ENCODE measurements around the gene PPL.
"Not testable (repeated sequence)": the region's sequence is repeated elsewhere in the genome, so short reads cannot be mapped to it uniquely, and the experiment has no call there.

The PPL gene, protein sequence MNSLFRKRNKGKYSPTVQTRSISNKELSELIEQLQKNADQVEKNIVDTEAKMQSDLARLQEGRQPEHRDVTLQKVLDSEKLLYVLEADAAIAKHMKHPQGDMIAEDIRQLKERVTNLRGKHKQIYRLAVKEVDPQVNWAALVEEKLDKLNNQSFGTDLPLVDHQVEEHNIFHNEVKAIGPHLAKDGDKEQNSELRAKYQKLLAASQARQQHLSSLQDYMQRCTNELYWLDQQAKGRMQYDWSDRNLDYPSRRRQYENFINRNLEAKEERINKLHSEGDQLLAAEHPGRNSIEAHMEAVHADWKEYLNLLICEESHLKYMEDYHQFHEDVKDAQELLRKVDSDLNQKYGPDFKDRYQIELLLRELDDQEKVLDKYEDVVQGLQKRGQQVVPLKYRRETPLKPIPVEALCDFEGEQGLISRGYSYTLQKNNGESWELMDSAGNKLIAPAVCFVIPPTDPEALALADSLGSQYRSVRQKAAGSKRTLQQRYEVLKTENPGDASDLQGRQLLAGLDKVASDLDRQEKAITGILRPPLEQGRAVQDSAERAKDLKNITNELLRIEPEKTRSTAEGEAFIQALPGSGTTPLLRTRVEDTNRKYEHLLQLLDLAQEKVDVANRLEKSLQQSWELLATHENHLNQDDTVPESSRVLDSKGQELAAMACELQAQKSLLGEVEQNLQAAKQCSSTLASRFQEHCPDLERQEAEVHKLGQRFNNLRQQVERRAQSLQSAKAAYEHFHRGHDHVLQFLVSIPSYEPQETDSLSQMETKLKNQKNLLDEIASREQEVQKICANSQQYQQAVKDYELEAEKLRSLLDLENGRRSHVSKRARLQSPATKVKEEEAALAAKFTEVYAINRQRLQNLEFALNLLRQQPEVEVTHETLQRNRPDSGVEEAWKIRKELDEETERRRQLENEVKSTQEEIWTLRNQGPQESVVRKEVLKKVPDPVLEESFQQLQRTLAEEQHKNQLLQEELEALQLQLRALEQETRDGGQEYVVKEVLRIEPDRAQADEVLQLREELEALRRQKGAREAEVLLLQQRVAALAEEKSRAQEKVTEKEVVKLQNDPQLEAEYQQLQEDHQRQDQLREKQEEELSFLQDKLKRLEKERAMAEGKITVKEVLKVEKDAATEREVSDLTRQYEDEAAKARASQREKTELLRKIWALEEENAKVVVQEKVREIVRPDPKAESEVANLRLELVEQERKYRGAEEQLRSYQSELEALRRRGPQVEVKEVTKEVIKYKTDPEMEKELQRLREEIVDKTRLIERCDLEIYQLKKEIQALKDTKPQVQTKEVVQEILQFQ (N-terminal part only)

DNA sequence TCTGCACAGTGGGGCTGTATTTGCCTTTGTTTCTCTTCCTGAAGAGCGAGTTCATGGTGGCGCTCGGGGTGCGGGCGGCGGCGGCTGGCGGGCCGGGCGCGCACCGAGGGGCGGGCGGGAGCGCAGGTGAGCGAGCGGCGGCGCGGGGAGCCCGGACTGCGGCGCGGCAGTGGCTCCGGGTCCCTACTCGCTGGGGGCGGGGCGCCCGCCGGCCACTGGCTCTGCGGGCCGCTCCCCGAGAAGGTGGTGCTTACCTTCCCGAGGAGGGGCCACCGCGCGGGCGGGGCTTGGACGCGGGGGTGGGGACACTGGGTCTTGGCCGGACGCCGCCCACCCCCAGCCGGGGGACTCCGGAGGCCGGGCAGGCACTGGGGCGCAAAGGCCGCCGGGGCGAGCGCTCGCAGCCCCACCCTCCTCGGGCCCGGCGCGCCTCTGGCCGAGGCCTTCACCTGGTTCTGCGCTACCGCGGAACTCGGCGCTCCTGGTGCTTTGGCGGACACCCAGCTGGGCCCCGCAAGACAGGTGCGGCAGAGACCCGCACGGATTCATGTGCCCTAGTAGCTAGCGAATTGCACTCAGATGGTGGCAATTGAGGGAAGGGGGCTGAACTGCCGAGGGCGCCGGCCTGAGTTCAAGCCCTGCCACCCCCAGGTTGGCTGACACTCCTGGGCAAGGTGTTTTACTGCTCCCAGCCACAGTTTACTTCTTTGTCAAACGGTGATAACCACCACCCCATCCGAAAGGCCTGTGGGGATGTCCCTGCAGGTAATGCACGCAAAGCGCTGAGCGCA lies at the start of gene PPL:
PPL (minus strand) TSS at position 158 of the 791 bp plus-strand sequence; CDS start at position 55, 103 bp downstream.
- DNase-seq = peak; percentile 27

DNA sequence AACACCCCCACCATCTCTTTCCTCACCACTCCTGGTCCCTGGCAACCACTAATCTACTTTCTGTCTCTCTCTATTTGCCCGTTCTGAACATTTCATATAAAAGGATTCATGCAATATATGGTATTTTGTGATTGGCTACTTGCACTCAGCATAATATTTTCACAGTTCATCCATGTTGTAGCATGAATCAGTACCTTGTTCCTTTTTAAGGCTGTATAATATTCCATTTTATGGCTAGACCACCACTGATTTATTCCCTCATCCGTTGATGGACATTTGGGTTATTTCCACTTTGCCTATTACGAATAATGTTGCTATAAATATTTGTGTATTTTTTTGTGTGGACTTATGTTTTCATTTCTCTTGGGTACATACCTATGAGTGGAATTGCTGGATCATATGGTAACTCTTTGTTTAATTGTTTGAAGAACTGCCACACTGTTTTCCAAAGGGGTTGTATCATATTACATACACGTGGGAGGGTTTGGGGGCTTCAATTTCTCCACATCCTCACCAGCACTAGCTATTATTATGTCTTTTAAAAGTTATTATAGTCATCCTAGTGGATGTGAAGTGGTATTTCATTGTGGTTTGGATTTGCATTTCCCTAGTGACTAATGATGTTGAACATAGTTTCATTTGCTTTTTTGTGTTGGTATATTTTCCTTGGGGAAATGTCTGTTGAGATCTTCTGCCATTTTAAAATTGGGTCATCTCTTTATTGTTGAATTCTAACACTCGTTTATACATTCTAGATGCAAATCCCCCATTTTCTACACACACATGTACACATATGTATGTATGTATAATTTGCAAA lies 47.4 kb upstream of the PPL start:
- no peak for DNase-seq

DNA sequence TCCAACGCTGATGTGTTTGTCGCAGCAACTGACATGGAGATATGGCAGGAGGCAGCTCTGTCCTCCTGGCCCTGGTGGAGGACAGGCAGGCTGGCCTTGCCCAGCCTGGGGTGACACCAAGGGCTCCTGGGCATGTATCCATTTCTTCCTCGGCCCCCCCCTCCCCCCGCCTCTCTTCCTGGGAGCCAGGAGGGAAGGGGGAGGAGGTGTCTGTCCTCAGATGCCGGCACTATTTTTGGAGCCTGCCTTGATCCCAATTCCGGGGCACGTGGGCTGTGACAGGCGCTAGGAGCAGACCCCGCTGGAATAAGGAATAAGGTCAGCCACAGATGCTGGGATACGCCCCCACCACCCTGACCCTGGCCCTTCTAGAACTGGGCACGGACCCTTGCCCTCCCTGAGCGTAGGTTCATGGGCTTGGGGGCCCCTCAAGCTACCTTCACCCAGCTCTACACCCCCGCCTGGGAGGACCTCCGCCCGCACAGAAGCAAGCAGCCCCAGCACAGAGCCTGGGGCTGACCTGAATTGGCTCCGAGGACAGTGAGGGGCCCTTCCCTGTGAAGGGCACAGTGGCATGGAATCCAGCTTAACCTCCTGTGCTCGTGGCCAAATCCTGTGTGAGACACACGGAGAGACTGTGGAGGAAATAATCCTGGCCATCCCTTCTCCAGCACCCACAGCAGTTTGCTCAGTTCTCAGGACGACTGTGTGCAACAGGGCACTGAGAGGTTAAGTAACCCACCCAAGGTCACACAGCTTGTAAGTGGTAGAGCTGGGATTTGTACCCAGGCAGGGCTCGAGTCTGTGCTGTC lies 45.3 kb upstream of the PPL start:
- DNase-seq = no peak

DNA sequence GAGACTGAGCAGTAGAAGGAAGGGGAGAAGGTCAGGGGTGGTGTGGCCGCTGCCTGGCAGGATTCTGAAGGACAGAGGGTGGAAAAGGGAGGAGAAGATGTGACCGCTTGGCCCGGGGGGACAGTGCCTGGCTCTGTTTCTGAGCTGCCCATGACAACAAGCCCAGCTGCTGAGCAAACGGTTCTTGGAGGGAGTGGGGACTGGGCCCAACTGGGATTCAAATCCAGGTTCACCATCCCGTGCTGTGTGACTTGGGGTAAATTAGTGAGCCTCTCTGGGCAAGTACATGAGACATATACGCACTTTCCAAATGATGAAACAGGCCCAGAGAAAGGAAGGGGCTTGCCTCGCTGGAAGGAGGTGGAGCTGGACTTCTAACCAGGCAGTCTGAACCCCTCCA lies 44.5 kb upstream of the PPL start:
- DNase-seq = no peak

DNA sequence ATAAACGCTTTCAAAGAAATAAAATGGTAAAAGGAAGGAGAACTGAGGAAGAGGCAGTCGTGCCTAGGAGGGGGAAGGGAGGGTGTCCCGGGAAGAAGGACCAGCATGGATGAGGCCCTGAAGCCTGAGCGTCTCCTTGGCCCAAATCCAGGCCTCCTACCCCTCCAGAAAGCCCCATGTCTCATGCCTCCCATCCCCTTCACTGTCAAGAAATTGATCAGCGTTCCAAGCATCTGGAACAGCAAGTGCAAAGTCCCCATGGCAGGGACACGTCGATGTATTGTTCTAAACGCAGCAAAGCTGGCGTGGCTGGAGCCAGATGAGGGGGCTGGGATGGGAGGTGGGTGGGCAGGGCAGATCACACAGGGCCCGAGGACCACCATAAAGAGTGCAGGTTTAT lies 43.7 kb upstream of the PPL start:
- DNase-seq = no peak

DNA sequence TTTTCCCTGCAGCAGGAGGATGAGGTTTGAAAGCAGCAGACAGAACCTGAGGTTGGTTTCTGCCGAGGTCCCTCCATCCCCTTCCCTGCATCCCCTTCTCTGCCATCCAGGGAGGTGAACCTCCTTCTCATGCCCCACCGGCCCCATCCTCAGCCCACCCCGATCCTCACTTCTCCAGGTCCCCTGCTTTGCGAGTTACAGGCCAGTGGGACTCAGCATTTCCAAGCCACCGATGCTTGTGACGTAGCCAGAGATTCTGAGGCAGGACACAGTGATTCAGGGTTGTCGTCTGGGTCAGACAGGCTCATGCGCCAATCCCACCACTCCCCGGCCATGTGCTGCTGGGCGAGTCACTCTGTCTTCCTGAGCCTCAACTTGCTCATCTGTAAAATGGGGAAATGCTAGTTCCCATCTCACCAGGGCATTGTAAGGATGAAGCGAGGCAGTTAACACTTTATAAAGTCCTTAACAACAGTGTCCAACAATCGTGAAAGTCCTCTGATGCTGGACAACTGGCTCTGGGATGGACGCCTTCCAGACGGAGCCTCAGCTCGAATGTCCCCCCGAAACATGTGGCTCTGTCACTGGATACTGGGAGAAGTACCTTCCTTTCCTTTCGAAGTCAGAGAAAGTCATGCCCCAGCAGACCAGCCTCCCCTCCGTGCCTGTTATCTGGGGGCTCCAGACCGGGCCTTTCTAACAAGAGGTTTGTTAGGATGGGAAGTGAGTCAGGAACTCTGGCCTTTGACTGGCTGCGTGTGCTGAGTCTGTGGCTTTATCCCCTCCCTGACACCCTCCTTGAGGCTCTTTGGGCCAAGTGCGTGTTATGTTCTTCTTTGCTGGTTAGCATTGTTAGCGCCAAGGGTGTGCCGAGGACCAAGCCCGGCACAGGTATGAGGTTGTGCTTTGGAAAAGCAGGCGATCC lies 43.0 kb upstream of the PPL start:
- DNase-seq = no peak

DNA sequence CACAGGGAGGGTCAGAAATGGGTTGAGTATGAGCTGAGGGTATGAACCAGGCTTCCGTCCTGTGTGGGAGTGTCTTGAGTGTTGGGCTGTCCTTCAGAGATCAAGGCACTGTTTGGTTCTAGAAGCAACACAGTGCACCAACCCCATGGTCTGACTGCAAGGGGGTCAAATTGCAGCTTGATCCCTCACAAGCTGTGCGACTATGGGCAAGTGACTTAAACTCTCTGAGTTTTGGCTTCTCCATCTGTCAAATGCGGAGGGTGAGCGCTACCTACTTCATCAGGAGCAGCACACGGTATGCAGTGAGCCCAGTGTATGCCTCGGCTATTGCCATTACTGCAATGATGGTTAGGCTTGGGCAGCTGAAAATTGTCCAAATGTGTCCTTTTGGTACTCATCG lies 42.2 kb upstream of the PPL start:
- DNase-seq = no peak

DNA sequence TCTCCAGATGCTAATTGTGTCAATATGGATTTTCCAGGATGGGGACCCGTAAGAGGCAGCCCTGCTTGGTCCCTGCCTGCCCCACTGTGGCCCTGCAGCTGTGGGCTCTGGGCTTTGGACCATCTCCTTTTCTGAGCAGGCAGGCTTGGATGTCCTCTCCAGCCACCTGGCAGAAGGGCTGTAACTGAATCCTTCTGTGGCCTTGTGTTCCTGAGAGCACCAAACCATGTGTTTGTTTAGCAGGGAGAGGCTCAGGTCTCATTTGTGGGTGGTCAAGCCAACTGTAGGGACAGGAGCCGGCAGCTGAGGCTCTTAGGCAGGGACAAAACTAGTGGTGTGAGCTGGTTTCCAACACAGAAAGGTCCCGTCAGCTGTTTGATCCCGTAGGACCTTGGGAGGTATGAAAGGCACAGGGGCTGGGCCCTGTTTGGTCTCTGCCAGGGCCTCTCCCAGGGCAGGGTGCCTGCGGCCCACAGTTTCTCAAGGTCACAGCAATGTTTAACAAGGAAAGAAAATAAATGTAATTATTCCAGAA lies 39.7 kb upstream of the PPL start:
- no peak for DNase-seq

DNA sequence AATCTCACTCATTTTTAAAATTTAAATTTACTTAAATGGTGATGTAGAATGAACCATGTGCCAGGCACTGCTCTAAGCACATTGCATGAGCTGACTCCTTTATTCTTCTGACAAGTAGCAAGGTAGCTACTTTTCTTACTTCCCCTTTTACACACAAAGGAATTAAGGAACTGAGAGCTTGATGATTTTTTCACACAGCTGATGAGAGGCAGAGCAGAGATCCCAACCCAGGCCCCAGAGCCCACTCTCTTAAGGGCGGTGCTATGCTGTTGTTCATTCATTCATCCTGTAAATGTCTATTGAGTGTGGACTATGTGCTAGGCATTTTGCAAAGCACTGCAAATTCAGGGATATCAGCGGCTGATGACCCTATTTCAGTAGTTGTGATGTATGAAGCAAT lies 39.1 kb upstream of the PPL start:
- DNase-seq = no peak

DNA sequence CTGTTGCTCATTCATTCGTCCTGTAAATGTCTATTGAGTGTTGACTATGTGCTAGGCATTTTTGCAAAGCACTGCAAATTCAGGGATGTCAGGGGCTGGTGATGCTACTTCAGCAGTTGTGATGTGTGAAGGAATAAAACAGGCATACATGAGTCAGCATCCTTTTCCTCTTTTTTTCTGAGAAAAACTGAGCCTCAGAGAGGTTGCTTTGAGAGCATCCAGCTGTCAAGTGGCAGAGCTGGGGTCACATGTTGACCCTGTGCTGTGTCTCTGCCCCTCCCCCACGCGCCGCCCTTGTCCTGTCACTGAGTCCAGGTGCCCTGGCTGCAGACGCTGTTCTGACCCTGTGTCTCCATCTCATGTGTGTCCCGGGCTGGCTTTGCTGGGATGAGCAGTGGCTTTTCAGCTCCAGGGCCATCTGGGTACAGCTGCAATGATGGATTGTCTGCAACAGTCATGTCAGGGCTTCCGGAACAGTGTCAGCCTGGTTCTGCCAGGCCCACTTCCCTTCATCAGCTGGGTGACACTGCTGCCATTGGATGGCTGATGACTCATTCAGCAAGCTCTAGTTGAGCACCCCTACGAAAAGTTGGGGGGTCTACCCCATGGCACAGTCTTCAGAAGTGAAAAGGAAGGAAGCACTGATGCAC lies 36.1 kb upstream of the PPL start:
- DNase-seq = no peak

DNA sequence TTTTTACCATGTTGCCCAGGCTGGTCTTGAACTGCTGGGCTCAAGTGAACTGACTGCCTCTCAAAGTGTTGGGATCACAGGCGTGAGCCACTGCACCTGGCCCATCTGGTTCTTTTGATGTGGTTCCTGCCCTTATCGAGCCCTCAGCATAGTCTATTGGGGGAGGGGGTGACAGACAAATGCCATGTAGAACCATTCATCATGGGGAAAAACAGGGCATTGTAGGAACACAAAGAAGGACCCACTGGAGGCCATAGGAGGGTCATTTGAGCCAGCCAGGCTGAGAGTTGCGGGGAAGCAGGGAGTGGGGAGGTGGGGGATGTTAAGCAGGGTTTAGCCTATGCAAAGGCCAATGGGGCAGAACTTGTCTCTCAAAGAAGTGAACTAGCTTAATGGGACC lies 33.1 kb upstream of the PPL start:
- no peak for DNase-seq

DNA sequence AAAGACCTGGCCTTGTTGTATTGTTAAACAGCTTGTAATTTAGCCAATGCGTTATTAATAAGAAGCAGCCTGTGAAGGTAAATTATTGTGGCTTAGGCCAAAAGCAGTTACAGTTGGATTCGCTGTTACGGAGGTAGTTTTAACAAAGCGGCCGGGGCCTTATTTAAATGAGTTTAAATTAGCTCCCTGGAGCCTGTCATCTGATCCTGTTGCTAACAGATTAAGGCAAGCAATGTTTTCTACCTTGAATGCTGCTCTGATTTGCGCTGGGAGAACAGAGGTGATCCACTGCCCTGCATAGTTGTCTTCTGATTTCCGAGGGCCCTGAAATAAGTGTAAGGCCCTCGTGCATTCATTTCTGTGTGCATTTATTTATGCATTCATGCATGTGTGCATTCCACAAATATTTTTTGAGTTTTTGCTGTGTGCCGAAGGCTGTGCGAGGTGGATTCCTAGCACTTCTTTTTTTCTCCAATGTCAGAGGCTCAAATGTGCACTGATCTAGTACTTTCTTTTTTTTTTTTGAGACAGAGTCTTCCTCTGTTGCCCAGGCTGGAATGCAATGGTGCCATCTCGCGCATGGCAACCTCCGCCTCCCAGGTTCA lies 32.0 kb upstream of the PPL start:
- peak; percentile 46 for DNase-seq

DNA sequence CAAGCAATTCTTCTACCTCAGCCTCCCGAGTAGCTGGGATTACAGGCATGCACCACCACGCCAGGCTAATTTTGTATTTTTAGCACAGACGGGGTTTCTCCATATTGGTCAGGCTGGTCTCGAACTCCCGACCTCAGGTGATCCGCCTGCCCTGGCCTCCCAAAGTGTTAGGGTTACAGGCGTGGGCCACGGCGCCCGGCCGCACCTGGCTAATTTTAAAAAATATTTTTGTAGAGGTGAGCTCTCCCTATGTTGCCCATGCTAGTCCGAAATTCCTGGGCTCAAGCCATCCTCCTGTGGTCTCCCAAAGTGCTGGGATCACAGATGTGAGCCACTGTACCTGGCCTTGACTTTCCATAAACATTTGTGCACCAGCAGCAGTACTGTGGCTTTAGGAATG lies 31.3 kb upstream of the PPL start:
- not testable (repeated sequence) for DNase-seq

DNA sequence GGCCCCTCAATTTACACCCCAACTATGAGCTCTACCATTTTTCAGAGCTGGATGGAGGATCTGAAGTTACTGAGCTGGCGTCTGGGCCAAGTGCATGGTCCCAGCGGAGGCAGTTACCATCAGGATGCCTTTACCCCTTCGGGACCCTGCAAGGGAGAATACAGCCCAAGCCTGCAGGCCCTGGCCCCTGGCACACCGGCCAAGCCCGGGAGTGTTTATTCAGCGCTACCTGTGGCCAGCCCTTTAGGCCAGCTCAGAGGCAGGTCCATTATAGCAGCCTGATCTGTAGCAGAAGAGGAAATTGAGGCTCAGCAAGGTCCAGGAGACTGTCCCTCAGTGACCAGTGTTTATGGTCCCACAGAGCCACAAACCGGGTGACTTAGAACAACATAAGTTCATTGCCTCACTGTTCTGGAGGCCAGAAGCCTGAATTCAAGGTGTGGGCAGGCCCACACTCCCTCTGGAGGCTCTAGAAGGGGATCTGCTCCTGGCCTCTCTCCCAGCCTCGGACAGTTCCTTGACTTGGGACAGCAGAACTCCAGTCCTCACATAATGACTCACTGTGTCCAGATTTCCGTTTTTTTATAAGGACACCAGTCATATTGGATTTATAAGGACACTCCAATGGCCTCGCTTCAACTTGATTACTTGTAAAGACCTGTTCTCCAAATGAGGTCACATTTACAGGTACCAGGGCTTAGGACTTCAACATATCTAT lies 29.9 kb upstream of the PPL start:
- no peak for DNase-seq

DNA sequence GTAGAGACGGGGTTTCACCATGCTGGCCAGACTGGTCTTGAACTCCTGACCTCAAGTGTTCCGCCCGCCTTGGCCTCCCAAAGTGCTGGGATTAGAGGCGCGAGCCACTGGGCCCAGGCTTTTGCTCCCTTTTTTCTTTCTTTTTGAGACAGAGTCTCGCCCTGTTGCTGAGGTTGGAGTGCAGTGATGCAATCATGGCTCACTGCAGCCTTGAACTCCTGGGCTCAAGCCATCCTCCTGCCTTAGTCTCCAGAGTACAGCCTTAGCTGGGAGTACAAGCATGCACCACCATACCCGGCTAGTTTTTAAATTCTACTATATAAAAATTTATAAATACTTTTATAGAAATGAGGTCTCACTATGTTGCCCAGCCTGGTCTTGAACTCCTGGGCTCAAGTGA lies 26.6 kb upstream of the PPL start:
- not testable (repeated sequence) for DNase-seq

DNA sequence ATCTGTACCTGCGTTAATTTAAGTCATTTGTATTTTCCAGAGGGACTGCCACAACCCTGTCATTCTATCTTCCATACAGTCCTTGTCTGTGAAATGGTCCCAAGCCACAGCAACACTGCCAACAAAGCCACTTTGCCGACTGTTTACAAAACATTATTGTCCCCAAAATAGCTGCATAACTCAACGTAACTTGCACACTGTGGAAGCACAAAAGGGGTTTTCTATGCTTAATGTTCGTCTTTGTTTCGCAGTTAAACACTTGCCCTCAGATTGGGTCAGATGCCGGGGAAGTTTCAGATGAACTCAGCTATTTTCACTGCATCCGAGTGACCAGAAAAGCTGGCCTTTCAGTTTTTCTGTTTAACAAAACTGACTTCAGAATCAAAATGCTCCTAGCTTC lies 25.8 kb upstream of the PPL start:
- no peak for DNase-seq

DNA sequence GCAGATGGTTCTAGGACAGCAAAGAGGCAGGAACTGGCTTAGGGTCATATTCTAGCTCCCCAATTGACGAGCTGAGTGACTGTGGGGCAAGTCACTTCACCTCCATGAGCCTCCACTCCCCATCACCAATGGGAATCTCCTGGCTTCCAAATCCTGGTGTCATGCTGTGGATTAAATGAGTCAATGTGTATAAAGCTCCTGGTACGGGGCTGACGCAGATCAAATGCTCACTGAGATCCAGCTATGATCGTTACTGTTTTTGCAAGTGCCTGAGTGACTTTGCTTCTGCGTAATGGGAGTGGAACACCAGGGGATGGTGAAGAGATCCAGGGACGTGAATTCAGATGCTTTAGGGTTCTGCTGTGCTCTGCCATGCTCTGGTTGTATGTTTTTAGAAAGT lies 23.6 kb upstream of the PPL start:
- no peak for DNase-seq

All from NCI-H1436 treated with DMSO at 0.1 percent for 48 hours (cell line).